ENCODE measurements around the gene ATP6AP1. TPM values are rescaled to one million over a fixed set of nuclear protein-coding genes. Genes with fewer than 3 reads are reported as not detected.

Gene ATP6AP1
- total and polyA plus RNA-seq, 2 of the 13 experiments (the other 11 are each of a cell fraction or from before 2014, with no cell fraction given) = 56.7 to 110 TPM

DNA sequence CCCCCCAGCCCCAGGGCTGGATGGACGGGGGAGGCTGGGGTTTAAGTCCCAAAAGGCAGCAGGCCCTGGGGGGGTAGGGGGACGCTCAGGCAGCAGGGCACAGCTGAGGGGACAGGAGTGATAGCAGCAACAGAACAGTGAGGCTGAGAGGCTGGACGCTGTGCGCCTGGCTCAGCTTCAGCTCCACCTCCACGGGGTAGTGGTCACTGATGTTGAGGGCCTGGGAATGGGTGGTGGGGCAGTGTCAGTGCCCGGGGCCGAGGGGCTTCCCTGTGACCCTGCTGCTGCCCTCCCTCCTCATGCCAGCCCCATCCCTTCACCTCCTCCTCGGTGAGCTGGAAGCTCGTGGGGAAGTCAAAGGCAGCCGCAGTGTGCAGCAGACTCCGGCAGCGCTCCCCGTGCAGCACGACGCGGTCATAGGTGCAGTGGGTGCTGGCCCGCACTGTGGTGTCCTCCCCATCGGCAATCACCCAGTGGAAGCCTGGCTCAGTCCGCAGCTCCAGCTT is 25.8 kb upstream of the ATP6AP1 start (continued):
- TF ChIP-seq HOXD1 (CRISPR knock-in tag; IDR thresholded peaks at IDR 0.05) (no peak), ZNF121 (CRISPR knock-in tag; IDR thresholded peaks at IDR 0.05) (no peak)
- TF ChIP-seq, protein P1, sequence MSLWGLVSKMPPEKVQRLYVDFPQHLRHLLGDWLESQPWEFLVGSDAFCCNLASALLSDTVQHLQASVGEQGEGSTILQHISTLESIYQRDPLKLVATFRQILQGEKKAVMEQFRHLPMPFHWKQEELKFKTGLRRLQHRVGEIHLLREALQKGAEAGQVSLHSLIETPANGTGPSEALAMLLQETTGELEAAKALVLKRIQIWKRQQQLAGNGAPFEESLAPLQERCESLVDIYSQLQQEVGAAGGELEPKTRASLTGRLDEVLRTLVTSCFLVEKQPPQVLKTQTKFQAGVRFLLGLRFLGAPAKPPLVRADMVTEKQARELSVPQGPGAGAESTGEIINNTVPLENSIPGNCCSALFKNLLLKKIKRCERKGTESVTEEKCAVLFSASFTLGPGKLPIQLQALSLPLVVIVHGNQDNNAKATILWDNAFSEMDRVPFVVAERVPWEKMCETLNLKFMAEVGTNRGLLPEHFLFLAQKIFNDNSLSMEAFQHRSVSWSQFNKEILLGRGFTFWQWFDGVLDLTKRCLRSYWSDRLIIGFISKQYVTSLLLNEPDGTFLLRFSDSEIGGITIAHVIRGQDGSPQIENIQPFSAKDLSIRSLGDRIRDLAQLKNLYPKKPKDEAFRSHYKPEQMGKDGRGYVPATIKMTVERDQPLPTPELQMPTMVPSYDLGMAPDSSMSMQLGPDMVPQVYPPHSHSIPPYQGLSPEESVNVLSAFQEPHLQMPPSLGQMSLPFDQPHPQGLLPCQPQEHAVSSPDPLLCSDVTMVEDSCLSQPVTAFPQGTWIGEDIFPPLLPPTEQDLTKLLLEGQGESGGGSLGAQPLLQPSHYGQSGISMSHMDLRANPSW (CRISPR knock-in tag; IDR thresholded peaks at IDR 0.05; ENCODE audit: borderline replicate concordance) = no peak

DNA sequence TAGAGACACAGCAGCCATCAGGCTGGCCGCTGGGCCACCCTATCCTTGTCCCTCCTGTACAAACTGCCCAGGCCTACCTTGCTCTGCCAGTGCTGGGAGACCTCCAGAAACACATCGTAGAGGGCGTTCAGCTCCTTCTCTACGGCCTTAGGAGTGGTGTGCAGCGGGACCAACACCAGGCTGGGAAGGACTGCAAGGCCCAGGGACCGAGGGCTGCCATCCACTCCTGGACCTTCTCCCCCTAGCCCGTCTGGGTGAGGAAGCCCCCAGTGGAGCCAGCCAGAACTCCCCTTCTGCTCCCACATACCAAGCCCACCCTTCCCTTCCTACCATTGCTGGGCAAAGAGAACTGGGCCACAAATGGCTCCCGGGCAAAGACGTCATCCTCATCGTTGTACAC is 25.3 kb upstream of the ATP6AP1 start:
- no peak for TF ChIP-seq ZSCAN25 (CRISPR knock-in tag; IDR thresholded peaks at IDR 0.05)
- FAIRE-seq = no peak
- Histone ChIP-seq H3K4me1 (ENCODE audit: insufficient read depth, low read length) (peaks cover 34% of the 10 kb centered on the region), H3K9ac (ENCODE audit: insufficient read depth, low read depth, low read length) (no peak overlapping the region), H3K4me3 (replicated peaks in 1 of 3; ENCODE audit: insufficient read depth in 1 of 3, low read depth in 2 of 3, low read length in 3 of 3) (no peak overlapping the region), H2AFZ (ENCODE audit: low read length) (no peak overlapping the region), H3K36me3 (replicated peaks in 1 of 2; ENCODE audit: control insufficient read depth in 1 of 2, insufficient read depth in 2 of 2, low read length in 2 of 2) (peaks cover 6 to 22% of the 10 kb centered on the region in 2 experiments; a peak in 4 of 5 replicates), H3K9me3 (ENCODE audit: low read length) (no peaks in the 10 kb centered on the region), H3K27me3 (ENCODE audit: control insufficient read depth in 1 of 2, insufficient read depth in 2 of 2, low read length in 2 of 2) (no peaks in the 10 kb centered on the region; a peak in 1 of 5 replicates), H3K27ac (ENCODE audit: extremely low read length, insufficient read depth, low read length) (no peak overlapping the region), H3K79me2 (ENCODE audit: insufficient read depth, low read length) (peaks cover 15% of the 10 kb centered on the region), H4K20me1 (ENCODE audit: insufficient read depth, low read length) (peaks cover 21% of the 10 kb centered on the region; the same call in 1 of the 2 replicates), H3K4me2 (ENCODE audit: low read depth, low read length) (no peak overlapping the region)
- 96% methylated on average over 3 of the region's 10 CpGs for WGBS (ENCODE audit: low lambda C conversion rate)
- POLR2A ChIA-PET = interaction anchor here (1.2 kb wide), 1 partner anchor 8 kb away, joined by 3 read pairs; the partner anchor contains the start of gene TAFAZZIN
- in situ Hi-C loops (cut with HindIII; ENCODE audit: extremely low pct_ligation_motif_present, low pct_unique_long_range_greater_than_20kb) = loop anchor here (25.0 kb wide), 1 partner anchor 134 kb away; the partner anchor contains the start of genes G6PD and IKBKG
- CTCF ChIA-PET (ENCODE audit: low intra/inter-chr PET ratio, low total read pairs) = no interaction called here
- intact Hi-C loops (cut with micrococcal nuclease; ENCODE audit: unreplicated experiment) = no loop called here
- no peak for DNase-seq (ENCODE audit: low spot score)
- peak; percentile 18 for ATAC-seq
- no TSS peak for BruUV-seq (replicated peaks)
